SK-N-SH (cell line): ENCODE measurements around the gene PADI4. TPM values are rescaled to one million over a fixed set of nuclear protein-coding genes. Genes with fewer than 3 reads are reported as not detected.
"Not testable (repeated sequence)": the region's sequence is repeated elsewhere in the genome, so short reads cannot be mapped to it uniquely, and the experiment has no call there.

Experiments used
- CTCF ChIA-PET: fragments of 300-600, 350-600 bp; formaldehyde crosslinking; extraction: SDS; loops from one replicate; lab custom pipeline; 2021; lab: Yijun Ruan, JAX
- POLR2A ChIA-PET: fragments of 350-600 bp; sonication (Branson Sonifier 250); formaldehyde crosslinking; extraction: SDS; loops from one replicate; lab custom pipeline; 2020; ENCODE audit warnings: antibody characterized with exemption, inconsistent platforms; lab: Yijun Ruan, JAX
- DNase-seq: peaks from one replicate; pipeline ENCODE4 v3.0.0; 2012
- H2AFZ ChIP-seq: fragments of 200-600 bp; sonication (generic); 2 replicates; pipeline ENCODE4 v1.8.1; 2016; ENCODE audit warnings: antibody characterized with exemption, mild to moderate bottlenecking, low read depth
- H3F3A ChIP-seq: fragments of 200-600 bp; sonication (generic); replicated peaks from 2 replicates; pipeline ENCODE3; 2016; ENCODE audit warnings: antibody characterized with exemption, mild to moderate bottlenecking; ENCODE audit not compliant: insufficient read depth
- H3K27ac ChIP-seq, 2 experiments: fragments of 200-500 bp in 1 of 2; fragments of 200-600 bp in 1 of 2; sonication (Bioruptor generic) in 1 of 2; sonication (generic), shearing (Covaris generic) in 1 of 2; 2 replicates each; pipeline versions ENCODE4 v1.5.1 to v1.6.1; 2014 to 2016; ENCODE audit warnings: low read depth in 2 of 2, inconsistent platforms in 1 of 2, low read length in 1 of 2, mild to moderate bottlenecking in 1 of 2, mixed read lengths in 1 of 2
- H3K27me3 ChIP-seq: fragments of 200-600 bp; sonication (generic), shearing (Covaris generic); 2 replicates; pipeline ENCODE4 v1.6.1; 2016; ENCODE audit warnings: mixed run types; ENCODE audit not compliant: insufficient read depth
- H3K36me3 ChIP-seq, 2 experiments: fragments of 200-500 bp in 1 of 2; fragments of 200-600 bp in 1 of 2; sonication (Bioruptor generic) in 1 of 2; sonication (generic) in 1 of 2; replicated peaks in 1 of 2; 2 replicates each; pipeline versions ENCODE3 to v1.5.1; 2014 to 2016; ENCODE audit warnings: low read length in 1 of 2, mild to moderate bottlenecking in 1 of 2; ENCODE audit not compliant: insufficient read depth in 2 of 2, control insufficient read depth in 1 of 2
- H3K4me1 ChIP-seq, 2 experiments: fragments of 200-500 bp in 1 of 2; fragments of 200-600 bp in 1 of 2; sonication (Bioruptor generic) in 1 of 2; sonication (generic), shearing (Covaris generic) in 1 of 2; 2 replicates each; pipeline versions ENCODE4 v1.5.1 to v1.6.1; 2014 to 2016; ENCODE audit warnings: low read depth in 1 of 2, low read length in 1 of 2, mixed run types in 1 of 2; ENCODE audit not compliant: insufficient read depth in 2 of 2, control insufficient read depth in 1 of 2
- H3K4me2 ChIP-seq: fragments of 200-600 bp; sonication (generic), shearing (Covaris generic); 2 replicates; pipeline ENCODE4 v1.6.1; 2017; ENCODE audit warnings: mixed run types
- H3K4me3 ChIP-seq, 2 experiments: fragments of 200-500 bp in 1 of 2; fragments of 200-600 bp in 1 of 2; sonication (Bioruptor generic) in 1 of 2; sonication (generic), shearing (Covaris generic) in 1 of 2; 2 replicates each; pipeline versions ENCODE4 v1.5.1 to v1.8.1; 2014 to 2016; ENCODE audit warnings: low read depth in 2 of 2, inconsistent platforms in 1 of 2, low read length in 1 of 2, mild to moderate bottlenecking in 1 of 2, mixed read lengths in 1 of 2, moderate library complexity in 1 of 2
- H3K79me2 ChIP-seq: fragments of 200-600 bp; sonication (generic); 2 replicates; pipeline ENCODE4 v1.8.1; 2017; ENCODE audit warnings: mild to moderate bottlenecking; ENCODE audit not compliant: insufficient read depth
- H3K9ac ChIP-seq: fragments of 200-600 bp; sonication (generic); 2 replicates; pipeline ENCODE4 v1.6.1; 2017; ENCODE audit warnings: mixed run types
- H3K9me2 ChIP-seq: fragments of 200-600 bp; sonication (generic); 2 replicates; pipeline ENCODE4 v1.6.1; 2017; ENCODE audit warnings: mixed run types
- H3K9me3 ChIP-seq: fragments of 200-600 bp; sonication (generic); 2 replicates; pipeline ENCODE4 v1.6.1; 2017; ENCODE audit warnings: mixed run types, mild to moderate bottlenecking, moderate library complexity
- H4K20me1 ChIP-seq: fragments of 200-600 bp; sonication (generic); 2 replicates; pipeline ENCODE4 v1.6.1; 2017; ENCODE audit warnings: mild to moderate bottlenecking, mixed run types; ENCODE audit not compliant: insufficient read depth
- CHD2 ChIP-seq: fragments of 150-350 bp; IDR thresholded peaks from 2 replicates; pipeline ENCODE4 v1.6.1; 2018; ENCODE audit warnings: low read length; ENCODE audit not compliant: partially characterized antibody
- EP300 ChIP-seq, 2 experiments: IDR thresholded peaks; 2 replicates each; pipeline versions ENCODE4 v1.4.0 to v1.6.1; 2012; ENCODE audit warnings: borderline replicate concordance in 1 of 2, low read depth in 1 of 2, low read length in 1 of 2
- FOXM1 ChIP-seq: IDR thresholded peaks from 2 replicates; pipeline ENCODE4 v1.4.0; 2012; ENCODE audit warnings: low read depth, mild to moderate bottlenecking
- GABPA ChIP-seq: IDR thresholded peaks from 2 replicates; pipeline ENCODE4 v1.4.0; 2012; ENCODE audit warnings: low read depth, mild to moderate bottlenecking
- NFIC ChIP-seq: IDR thresholded peaks from 2 replicates; pipeline ENCODE4 v1.4.0; 2012; ENCODE audit warnings: borderline replicate concordance
- TCF12 ChIP-seq: IDR thresholded peaks from 2 replicates; pipeline ENCODE4 v1.4.0; 2012
- TEAD4 ChIP-seq: IDR thresholded peaks from 2 replicates; pipeline ENCODE4 v1.4.0; 2012; ENCODE audit warnings: mild to moderate bottlenecking, borderline replicate concordance; ENCODE audit not compliant: insufficient read depth
- WGBS: methylation state at CpG from one replicate; pipeline ENCODE4 v1.1.6; 2017; ENCODE audit warnings: low lambda C conversion rate; 5-methylcytosine and 5-hydroxymethylcytosine counted together
- polyA plus RNA-seq, 3 experiments: library from polyadenylated mRNA; depleted of rRNA; stranded (reverse); fragments of >200 nt; gene quantifications; 2 replicates each; pipeline ENCODE4 v1.2.3, GENCODE V29; 2012
- TF ChIP-seq, protein P1 (sequence below): IDR thresholded peaks from 2 replicates; pipeline ENCODE4 v1.4.0; 2012; ENCODE audit warnings: low read depth, borderline replicate concordance
- TF ChIP-seq, protein P2 (sequence below): IDR thresholded peaks from 2 replicates; pipeline ENCODE4; 2012
- TF ChIP-seq, protein P3 (sequence below): IDR thresholded peaks from 2 replicates; pipeline ENCODE4 v1.4.0; 2012; ENCODE audit warnings: low read depth

PADI4 gene
- polyA plus RNA-seq, 1 of the 3 experiments (the other 2 are of a cell fraction), result not detected

DNA sequence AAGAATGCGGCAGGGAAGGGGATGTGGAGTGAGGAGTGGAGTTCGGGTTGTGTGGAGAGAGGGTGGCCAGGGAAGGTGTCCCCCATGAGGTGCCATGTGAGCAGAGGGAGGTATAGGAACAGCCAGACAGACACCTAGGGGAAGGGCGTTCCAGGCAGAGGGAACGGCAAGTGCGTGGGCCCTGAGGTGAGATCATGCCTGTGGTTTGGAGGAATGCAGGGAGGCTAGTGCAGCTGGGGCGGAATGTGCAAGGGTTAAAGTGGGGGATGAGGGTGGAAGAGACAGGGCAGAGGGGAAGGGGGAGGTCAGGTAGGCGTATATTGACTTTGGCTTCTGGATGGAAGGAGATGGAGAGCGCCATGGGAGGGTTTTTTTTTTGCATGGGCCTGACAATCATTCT is 32.4 kb downstream of the PADI4 start (continued):
- TF ChIP-seq, protein P1, sequence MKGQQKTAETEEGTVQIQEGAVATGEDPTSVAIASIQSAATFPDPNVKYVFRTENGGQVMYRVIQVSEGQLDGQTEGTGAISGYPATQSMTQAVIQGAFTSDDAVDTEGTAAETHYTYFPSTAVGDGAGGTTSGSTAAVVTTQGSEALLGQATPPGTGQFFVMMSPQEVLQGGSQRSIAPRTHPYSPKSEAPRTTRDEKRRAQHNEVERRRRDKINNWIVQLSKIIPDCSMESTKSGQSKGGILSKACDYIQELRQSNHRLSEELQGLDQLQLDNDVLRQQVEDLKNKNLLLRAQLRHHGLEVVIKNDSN, result no peak
- TF ChIP-seq GABPA (no peak), EP300 (IDR thresholded peaks at IDR 0.05; ENCODE audit: borderline replicate concordance in 1 of 2, low read depth in 1 of 2, low read length in 1 of 2) (no peak)
- TF ChIP-seq, protein P2, sequence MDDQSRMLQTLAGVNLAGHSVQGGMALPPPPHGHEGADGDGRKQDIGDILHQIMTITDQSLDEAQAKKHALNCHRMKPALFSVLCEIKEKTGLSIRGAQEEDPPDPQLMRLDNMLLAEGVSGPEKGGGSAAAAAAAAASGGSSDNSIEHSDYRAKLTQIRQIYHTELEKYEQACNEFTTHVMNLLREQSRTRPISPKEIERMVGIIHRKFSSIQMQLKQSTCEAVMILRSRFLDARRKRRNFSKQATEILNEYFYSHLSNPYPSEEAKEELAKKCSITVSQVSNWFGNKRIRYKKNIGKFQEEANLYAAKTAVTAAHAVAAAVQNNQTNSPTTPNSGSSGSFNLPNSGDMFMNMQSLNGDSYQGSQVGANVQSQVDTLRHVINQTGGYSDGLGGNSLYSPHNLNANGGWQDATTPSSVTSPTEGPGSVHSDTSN, result no peak

DNA sequence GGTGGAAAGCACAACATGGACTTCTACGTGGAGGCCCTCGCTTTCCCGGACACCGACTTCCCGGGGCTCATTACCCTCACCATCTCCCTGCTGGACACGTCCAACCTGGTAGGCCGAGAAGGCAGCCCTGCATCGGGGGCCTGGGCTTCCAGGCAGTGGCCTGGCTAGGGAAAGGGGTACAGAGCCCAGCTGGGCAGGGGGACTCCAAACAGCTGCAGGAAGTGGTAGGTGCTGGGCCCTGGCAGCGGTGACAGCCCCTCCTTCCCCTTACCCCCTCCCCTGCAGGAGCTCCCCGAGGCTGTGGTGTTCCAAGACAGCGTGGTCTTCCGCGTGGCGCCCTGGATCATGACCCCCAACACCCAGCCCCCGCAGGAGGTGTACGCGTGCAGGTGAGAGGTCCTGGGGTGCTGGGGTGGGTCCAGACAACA is 34.0 kb downstream of the PADI4 start:
- Histone ChIP-seq H2AFZ (no peak overlapping the region), H3F3A (no peaks in the 10 kb centered on the region), H3K4me2 (no peak overlapping the region), H3K36me3 (no peaks in the 10 kb centered on the region), H4K20me1 (no peaks in the 10 kb centered on the region), H3K9me2 (no peaks in the 10 kb centered on the region), H3K4me3 (no peak overlapping the region), H3K9me3 (no peaks in the 10 kb centered on the region), H3K27me3 (no peaks in the 10 kb centered on the region), H3K4me1 (no peaks in the 10 kb centered on the region), H3K27ac (no peak overlapping the region), H3K9ac (no peak overlapping the region), H3K79me2 (no peaks in the 10 kb centered on the region)
- ChIA-PET CTCF (interaction anchor here (0.9 kb wide), 1 partner anchor 30 kb away, joined by 3 read pairs; the partner anchor contains the start of gene PADI6), POLR2A (no interaction called here)
- no peak for TF ChIP-seq TEAD4
- no peak for TF ChIP-seq TCF12
- TF ChIP-seq, protein P3, sequence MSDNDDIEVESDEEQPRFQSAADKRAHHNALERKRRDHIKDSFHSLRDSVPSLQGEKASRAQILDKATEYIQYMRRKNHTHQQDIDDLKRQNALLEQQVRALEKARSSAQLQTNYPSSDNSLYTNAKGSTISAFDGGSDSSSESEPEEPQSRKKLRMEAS, result no peak
- TF ChIP-seq FOXM1, result no peak
- no peak for TF ChIP-seq CHD2
- no peak for TF ChIP-seq NFIC
- no peak for DNase-seq
- 64% methylated on average over 3 of the region's 17 CpGs for WGBS

DNA sequence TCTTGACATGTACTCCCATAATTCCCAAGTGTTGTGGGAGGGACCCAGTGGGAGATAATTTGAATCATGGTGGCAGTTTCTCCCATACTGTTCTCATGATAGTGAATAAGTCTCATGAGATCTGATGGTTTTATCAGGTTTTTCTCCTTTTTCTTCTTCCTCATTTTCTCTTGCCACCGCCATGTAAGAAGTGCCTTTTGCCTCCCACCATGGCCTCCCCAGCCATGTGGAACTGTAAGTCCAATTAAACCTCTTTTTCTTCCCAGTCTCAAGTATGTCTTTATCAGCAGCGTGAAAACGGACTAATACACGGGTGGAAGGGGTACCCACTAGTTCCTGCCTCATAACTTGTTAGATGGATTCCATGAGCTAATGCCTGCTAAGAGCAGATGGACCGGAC is 37.5 kb downstream of the PADI4 start:
- H3K36me3 ChIP-seq, H3K4me2 ChIP-seq, H2AFZ ChIP-seq, DNase-seq, POLR2A ChIA-PET, H3K4me1 ChIP-seq, H3K4me3 ChIP-seq, H3K27ac ChIP-seq, H3F3A ChIP-seq, H4K20me1 ChIP-seq, H3K27me3 ChIP-seq, H3K9me3 ChIP-seq, H3K9me2 ChIP-seq, H3K79me2 ChIP-seq, H3K9ac ChIP-seq: not testable (repeated sequence)
- 87% methylated on average over 5 of the region's 5 CpGs for WGBS
- CTCF ChIA-PET, result interaction anchor here (0.9 to 2.3 kb wide), 3 partner anchors 9 to 231 kb away, joined by 3 to 6 read pairs (median 3); no protein-coding TSS in a partner anchor
